HK-2 (cell line): ENCODE results near the gene MIPEP.

ENCODE experiments used
- DNase-seq: peaks from one replicate; pipeline ENCODE4 v3.0.0-alpha.2; 2018; ENCODE audit not compliant: unreplicated experiment

Gene MIPEP

GRCh38 chr13:23680845-23681669 lies 208.1 kb downstream of the MIPEP start:
- no peak for DNase-seq
